ENCODE measurements around the gene EMC9. TPM values are rescaled to one million over a fixed set of nuclear protein-coding genes. Genes with fewer than 3 reads are reported as not detected.

The EMC9 gene
- total and polyA plus RNA-seq, 10 of the 15 experiments (the other 5 are each of a cell fraction or from before 2014, with no cell fraction given): 15.3 to 60.5 (median 30.3) TPM

DNA sequence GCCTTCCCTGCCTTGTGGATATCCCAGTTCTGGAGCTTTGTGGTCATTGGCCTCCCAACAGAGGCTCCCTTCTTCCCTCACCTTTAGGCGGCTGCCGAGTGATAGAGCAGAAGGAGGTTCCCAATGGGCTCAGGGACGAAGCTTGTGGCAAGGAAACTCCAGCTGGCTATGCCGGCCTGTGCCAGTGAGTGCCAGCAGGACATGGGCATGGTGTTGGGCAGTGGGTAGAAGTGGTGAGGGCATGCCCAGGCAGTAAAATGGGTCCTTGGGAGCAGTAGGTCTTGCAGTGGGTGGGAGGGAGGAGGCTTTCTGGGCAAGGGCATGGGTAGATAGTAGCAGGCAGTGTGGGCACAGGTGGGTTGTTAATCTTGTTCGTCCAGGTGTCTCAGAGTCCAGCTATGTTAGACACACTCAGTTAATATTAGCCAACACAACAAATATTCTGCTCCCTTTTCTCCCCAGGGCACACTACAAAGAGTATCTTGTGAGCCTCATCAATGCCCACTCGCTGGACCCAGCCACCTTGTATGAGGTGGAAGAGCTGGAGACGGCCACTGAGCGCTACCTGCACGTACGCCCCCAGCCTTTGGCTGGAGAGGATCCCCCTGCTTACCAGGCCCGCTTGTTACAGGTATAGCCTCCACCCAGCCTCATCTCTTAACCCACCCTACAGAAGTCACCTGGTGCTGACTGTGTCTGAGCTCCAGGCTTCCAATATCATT is 18.5 kb upstream of the EMC9 start:
- Histone ChIP-seq H3K9me3 (replicated peaks; ENCODE audit: control insufficient read depth, insufficient read depth, low read length) (no peaks in the 10 kb centered on the region), H4K20me1 (ENCODE audit: control insufficient read depth, insufficient read depth) (no peaks in the 10 kb centered on the region), H3K4me1 (ENCODE audit: control insufficient read depth, insufficient read depth, low read length) (peaks cover 32% of the 10 kb centered on the region), H3K27me3 (replicated peaks in 1 of 2; ENCODE audit: control insufficient read depth in 2 of 2, insufficient read depth in 2 of 2, low read length in 1 of 2) (no peaks in the 10 kb centered on the region), H3K27ac (ENCODE audit: control insufficient read depth, insufficient read depth) (peak overlapping the region; percentile 96), H3K9ac (ENCODE audit: control insufficient read depth, insufficient read depth, low read length) (no peak overlapping the region), H3K36me3 (ENCODE audit: control insufficient read depth in 2 of 2, insufficient read depth in 2 of 2, low read length in 1 of 2) (peaks cover 39 to 45% of the 10 kb centered on the region in 2 experiments), H3K79me2 (ENCODE audit: control insufficient read depth, insufficient read depth, low read length) (peaks cover 39% of the 10 kb centered on the region), H2AFZ (ENCODE audit: control insufficient read depth, low read depth, low read length) (no peak overlapping the region), H3K4me2 (ENCODE audit: control insufficient read depth, insufficient read depth) (no peak overlapping the region; the same call in 1 of the 2 replicates), H3K4me3 (no peak overlapping the region)
- ChIA-PET CTCF (interaction anchor here (0.8 to 4.2 kb wide), 21 partner anchors 10 to 528 kb away, joined by 3 to 63 read pairs (median 8); partner anchors contain the start of genes CARMIL3, CHMP4A, CIDEB and DCAF11), SMC1A (ENCODE audit: uncharacterized antibody, unreplicated experiment) (interaction anchor here (0.7 to 4.9 kb wide), 16 partner anchors 9 to 194 kb away, joined by 3 to 54 read pairs (median 11); partner anchors contain the start of genes DCAF11, EMC9, IPO4 and NRL), RAD21 (ENCODE audit: unreplicated experiment) (interaction anchor here (0.7 to 4.5 kb wide), 17 partner anchors 13 to 148 kb away, joined by 3 to 60 read pairs (median 12); partner anchors contain the start of genes CIDEB, DCAF11, EMC9 and IPO4), POLR2A (interaction anchor here (0.6 to 4.8 kb wide), 16 partner anchors 9 to 499 kb away, joined by 3 to 99 read pairs (median 18); partner anchors contain the start of genes DCAF11, EMC9, IPO4 and MDP1)
- intact Hi-C loops (cut with micrococcal nuclease; ENCODE audit: unreplicated experiment) (loop anchor here (1.0 kb wide), 1 partner anchor 53 kb away; the partner anchor contains the start of gene CHMP4A), in situ Hi-C loops (cut with MboI) (no loop called here)
- DNase-seq (ENCODE audit: low read depth, low spot score) (no peak), FAIRE-seq (no peak), ATAC-seq (no peak)
- TF ChIP-seq SMAD5 (IDR thresholded peaks at IDR 0.05; ENCODE audit: low read depth) (no peak), MYB (IDR thresholded peaks at IDR 0.05; ENCODE audit: borderline replicate concordance, low read depth, low read length) (no peak), SUZ12 (IDR thresholded peaks at IDR 0.05; ENCODE audit: unreplicated experiment) (no peak), POLR2A (IDR thresholded peaks at IDR 0.05; ENCODE audit: low read depth, low read length) (peak; percentile 41; the same call in 1 of the 2 replicates), ZNF217 (IDR thresholded peaks at IDR 0.05) (no peak), BMI1 (IDR thresholded peaks at IDR 0.05; ENCODE audit: borderline replicate concordance) (no peak)
- 97% methylated on average over 11 of the region's 11 CpGs for WGBS (ENCODE audit: insufficient coverage, insufficient replicate concordance, low lambda C conversion rate, missing lambda C conversion rate)
- BruUV-seq (replicated peaks): no TSS peak

- Histone ChIP-seq H3K4me2 (ENCODE audit: control insufficient read depth, insufficient read depth) (no peak overlapping the region), H2AFZ (ENCODE audit: control insufficient read depth, low read depth, low read length) (no peak overlapping the region), H4K20me1 (ENCODE audit: control insufficient read depth, insufficient read depth) (no peaks in the 10 kb centered on the region), H3K4me3 (no peak overlapping the region), H3K27me3 (replicated peaks in 1 of 2; ENCODE audit: control insufficient read depth in 2 of 2, insufficient read depth in 2 of 2, low read length in 1 of 2) (no peaks in the 10 kb centered on the region), H3K4me1 (ENCODE audit: control insufficient read depth, insufficient read depth, low read length) (peaks cover 11% of the 10 kb centered on the region), H3K9ac (ENCODE audit: control insufficient read depth, insufficient read depth, low read length) (no peak overlapping the region), H3K9me3 (replicated peaks; ENCODE audit: control insufficient read depth, insufficient read depth, low read length) (no peaks in the 10 kb centered on the region), H3K27ac (ENCODE audit: control insufficient read depth, insufficient read depth) (no peak overlapping the region), H3K79me2 (ENCODE audit: control insufficient read depth, insufficient read depth, low read length) (peaks cover 14% of the 10 kb centered on the region), H3K36me3 (ENCODE audit: control insufficient read depth in 2 of 2, insufficient read depth in 2 of 2, low read length in 1 of 2) (peaks cover 25 to 29% of the 10 kb centered on the region in 2 experiments)
- ChIA-PET CTCF (interaction anchor here (0.6 kb wide), 1 partner anchor 20 kb away, joined by 5 read pairs; no protein-coding TSS in a partner anchor), POLR2A (interaction anchor here (0.8 to 1.3 kb wide), 3 partner anchors 10 to 39 kb away, joined by 3 to 7 read pairs (median 3); partner anchors contain the start of genes PSME2 and RNF31), RAD21 (ENCODE audit: unreplicated experiment) (no interaction called here), SMC1A (ENCODE audit: uncharacterized antibody, unreplicated experiment) (no interaction called here)
- in situ Hi-C loops (cut with MboI): no loop called here
- no TSS peak for BruUV-seq (replicated peaks)
- DNase-seq (ENCODE audit: low read depth, low spot score): no peak
- no peak for FAIRE-seq
- intact Hi-C loops (cut with micrococcal nuclease; ENCODE audit: unreplicated experiment): no loop called here
- ATAC-seq: no peak
- peak; percentile 25; the same call in 1 of the 2 replicates for TF ChIP-seq POLR2A (IDR thresholded peaks at IDR 0.05; ENCODE audit: low read depth, low read length)
- TF ChIP-seq BMI1 (IDR thresholded peaks at IDR 0.05; ENCODE audit: borderline replicate concordance): no peak
- 94% methylated on average over 12 of the region's 12 CpGs for WGBS (ENCODE audit: insufficient coverage, insufficient replicate concordance, low lambda C conversion rate, missing lambda C conversion rate)
These were observed 15.9 kb upstream of the EMC9 start for GRCh38 chr14:24157331-24157730.
